IPS-15b (cell line): ENCODE data around the gene TRAF3.
"Not testable (repeated sequence)": the region's sequence is repeated elsewhere in the genome, so short reads cannot be mapped to it uniquely, and the experiment has no call there.

Experiments used
- H3K27me3 ChIP-seq: one replicate; pipeline ENCODE4 v1.6.1; 2013; ENCODE audit warnings: low read length; ENCODE audit not compliant: control insufficient read depth, insufficient read depth
- H3K36me3 ChIP-seq: one replicate; pipeline ENCODE4 v1.6.1; 2013; ENCODE audit warnings: low read length; ENCODE audit not compliant: control insufficient read depth, insufficient read depth
- H3K4me1 ChIP-seq: one replicate; pipeline ENCODE4 v1.6.1; 2013; ENCODE audit warnings: mild to moderate bottlenecking, low read length; ENCODE audit not compliant: control insufficient read depth, insufficient read depth
- H3K4me3 ChIP-seq: one replicate; pipeline ENCODE4 v1.5.1; 2013; ENCODE audit warnings: low read depth, low read length
- H3K9ac ChIP-seq: one replicate; pipeline ENCODE4 v1.6.1; 2013; ENCODE audit warnings: low read depth, mild to moderate bottlenecking, low read length
- H3K9me3 ChIP-seq: one replicate; pipeline ENCODE4 v1.6.1; 2013; ENCODE audit warnings: mild to moderate bottlenecking, low read length; ENCODE audit not compliant: control insufficient read depth, insufficient read depth

TRAF3 gene

GRCh38 chr14:102848830-102849525, 71.7 kb downstream of the TRAF3 start:
- Histone ChIP-seq H3K9me3 (no peaks in the 10 kb centered on the region), H3K9ac (no peak overlapping the region), H3K4me1 (no peaks in the 10 kb centered on the region), H3K4me3 (no peak overlapping the region), H3K36me3 (no peaks in the 10 kb centered on the region), H3K27me3 (no peaks in the 10 kb centered on the region)

DNA sequence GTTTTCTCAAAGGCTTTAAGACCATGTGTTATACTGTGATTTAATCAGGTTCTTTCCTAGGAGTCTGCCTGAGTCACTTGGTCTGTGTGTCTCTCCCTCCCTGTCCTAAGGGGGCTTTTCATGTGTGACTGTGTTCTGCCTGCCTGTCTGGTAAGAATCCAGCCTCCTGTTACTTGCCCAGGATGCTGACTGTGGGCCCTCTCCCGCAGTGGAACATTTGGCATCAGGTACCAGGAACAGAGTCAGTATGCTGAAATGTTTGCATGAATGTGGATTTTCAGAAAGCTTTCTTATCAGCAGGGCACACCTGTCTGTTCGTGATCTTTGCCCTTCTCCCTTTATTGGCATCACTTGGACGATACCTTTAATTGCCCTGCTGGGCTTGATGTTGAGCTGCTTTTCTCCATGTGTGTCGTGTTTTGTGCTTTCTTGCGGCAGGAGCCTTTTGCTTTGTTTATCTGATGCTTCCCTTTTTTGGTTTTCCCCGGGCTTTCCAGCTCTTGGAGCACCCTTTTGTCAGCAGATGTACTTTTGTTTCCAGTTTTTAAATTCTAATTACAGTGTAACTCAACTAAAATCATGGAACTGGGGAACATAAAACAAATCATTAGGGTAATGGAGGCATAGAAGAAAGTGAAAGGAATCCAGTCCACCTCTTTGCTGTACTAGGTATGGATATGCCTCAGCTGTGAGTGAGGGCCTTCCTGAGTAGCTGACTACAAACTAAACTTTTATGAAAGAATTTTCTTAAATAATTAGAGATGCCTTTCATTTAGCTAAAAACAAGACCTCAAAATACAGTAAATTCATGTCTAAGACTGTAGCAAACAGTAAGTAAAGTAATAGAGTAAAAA, 72.5 kb downstream of the TRAF3 start:
- Histone ChIP-seq H3K9me3 (no peaks in the 10 kb centered on the region), H3K4me3 (no peak overlapping the region), H3K4me1 (no peaks in the 10 kb centered on the region), H3K36me3 (no peaks in the 10 kb centered on the region), H3K9ac (no peak overlapping the region), H3K27me3 (no peaks in the 10 kb centered on the region)

DNA sequence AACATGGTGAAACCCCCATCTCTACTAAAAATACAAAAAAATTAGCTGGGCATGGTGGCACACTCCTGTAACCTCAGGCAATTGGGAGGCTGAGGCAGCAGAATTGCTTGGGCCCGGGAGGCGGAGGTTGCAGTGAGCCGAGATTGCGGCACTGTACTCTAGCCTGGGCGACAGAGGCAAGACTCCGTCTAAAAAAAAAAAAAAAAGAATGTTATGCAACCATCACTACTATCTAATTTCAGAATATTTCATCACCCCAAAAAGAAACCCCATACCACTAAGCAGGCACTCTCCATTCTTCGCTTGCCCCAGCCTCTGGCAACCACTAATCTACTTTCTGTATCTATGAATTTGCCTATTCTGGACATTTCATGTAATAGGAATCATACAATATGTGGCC, 76.4 kb downstream of the TRAF3 start:
- no peaks in the 10 kb centered on the region for H3K9me3 ChIP-seq
- H3K36me3 ChIP-seq = no peaks in the 10 kb centered on the region
- no peak overlapping the region for H3K4me3 ChIP-seq
- no peaks in the 10 kb centered on the region for H3K4me1 ChIP-seq
- H3K27me3 ChIP-seq = no peaks in the 10 kb centered on the region
- no peak overlapping the region for H3K9ac ChIP-seq

- no peaks in the 10 kb centered on the region for H3K36me3 ChIP-seq
These were observed 76.9 kb downstream of the TRAF3 start for GRCh38 chr14:102854091-102854703.

GRCh38 chr14:102856179-102856578, 78.9 kb downstream of the TRAF3 start:
- H3K36me3 ChIP-seq = no peaks in the 10 kb centered on the region
- no peaks in the 10 kb centered on the region for H3K27me3 ChIP-seq
- H3K4me1 ChIP-seq = peaks cover 6% of the 10 kb centered on the region
- H3K9me3 ChIP-seq = no peaks in the 10 kb centered on the region
- no peak overlapping the region for H3K9ac ChIP-seq
- H3K4me3 ChIP-seq = no peak overlapping the region

More at GRCh38 chr14:102854091-102854703, 76.9 kb downstream of the TRAF3 start:
- Histone ChIP-seq H3K27me3 (no peaks in the 10 kb centered on the region), H3K4me1 (no peaks in the 10 kb centered on the region), H3K4me3 (no peak overlapping the region), H3K9me3 (no peaks in the 10 kb centered on the region), H3K9ac (no peak overlapping the region)

GRCh38 chr14:102857444-102857843, 80.2 kb downstream of the TRAF3 start:
- no peaks in the 10 kb centered on the region for H3K36me3 ChIP-seq

GRCh38 chr14:102859911-102860310, 82.7 kb downstream of the TRAF3 start:
- H3K9me3 ChIP-seq = no peaks in the 10 kb centered on the region
- H3K9ac ChIP-seq = no peak overlapping the region
- no peaks in the 10 kb centered on the region for H3K27me3 ChIP-seq
- H3K4me3 ChIP-seq = no peak overlapping the region
- H3K4me1 ChIP-seq = peaks cover 7% of the 10 kb centered on the region
- H3K36me3 ChIP-seq = no peaks in the 10 kb centered on the region

More at GRCh38 chr14:102857444-102857843, 80.2 kb downstream of the TRAF3 start:
- H3K27me3 ChIP-seq = no peaks in the 10 kb centered on the region
- H3K9me3 ChIP-seq = no peaks in the 10 kb centered on the region
- no peak overlapping the region for H3K4me3 ChIP-seq
- no peak overlapping the region for H3K9ac ChIP-seq
- peaks cover 7% of the 10 kb centered on the region for H3K4me1 ChIP-seq

DNA sequence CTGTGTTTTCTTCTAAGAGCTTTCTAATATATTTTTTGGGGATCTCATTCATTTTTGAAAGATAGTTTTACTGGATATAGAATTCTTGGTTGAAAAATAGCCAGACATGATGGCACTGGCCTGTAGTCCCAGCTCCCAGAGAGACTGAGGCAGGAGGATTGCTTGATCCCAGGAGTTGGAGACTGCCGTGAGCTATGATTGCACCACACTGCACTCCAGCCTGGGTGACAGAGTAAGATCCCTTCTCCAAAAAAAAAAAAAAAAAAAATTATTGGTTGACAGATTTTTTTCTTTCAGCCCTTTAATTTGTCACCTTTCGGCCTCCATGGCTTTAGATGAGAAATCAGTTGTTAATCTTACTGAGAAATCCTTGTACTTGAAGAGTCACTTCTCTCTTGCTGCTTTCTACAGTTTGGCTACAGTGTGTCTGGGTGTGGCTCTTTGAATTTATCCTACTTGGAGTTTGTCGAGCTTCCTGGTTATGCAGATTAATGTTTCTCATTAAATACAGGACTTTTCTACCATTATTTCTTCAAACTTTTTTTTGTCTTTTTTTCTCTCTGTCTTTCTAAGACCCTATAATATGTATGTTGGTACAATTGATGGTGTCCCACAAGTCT, 85.0 kb downstream of the TRAF3 start:
- Histone ChIP-seq H3K27me3 (no peaks in the 10 kb centered on the region), H3K9ac (no peak overlapping the region), H3K9me3 (no peaks in the 10 kb centered on the region), H3K36me3 (no peaks in the 10 kb centered on the region), H3K4me1 (peaks cover 7% of the 10 kb centered on the region), H3K4me3 (no peak overlapping the region)

- no peaks in the 10 kb centered on the region for H3K9me3 ChIP-seq
- H3K4me1 ChIP-seq = peaks cover 7% of the 10 kb centered on the region
- H3K36me3 ChIP-seq = no peaks in the 10 kb centered on the region
- H3K4me3 ChIP-seq = no peak overlapping the region
- H3K9ac ChIP-seq = no peak overlapping the region
- no peaks in the 10 kb centered on the region for H3K27me3 ChIP-seq
These were observed 86.1 kb downstream of the TRAF3 start for GRCh38 chr14:102863381-102863780.

DNA sequence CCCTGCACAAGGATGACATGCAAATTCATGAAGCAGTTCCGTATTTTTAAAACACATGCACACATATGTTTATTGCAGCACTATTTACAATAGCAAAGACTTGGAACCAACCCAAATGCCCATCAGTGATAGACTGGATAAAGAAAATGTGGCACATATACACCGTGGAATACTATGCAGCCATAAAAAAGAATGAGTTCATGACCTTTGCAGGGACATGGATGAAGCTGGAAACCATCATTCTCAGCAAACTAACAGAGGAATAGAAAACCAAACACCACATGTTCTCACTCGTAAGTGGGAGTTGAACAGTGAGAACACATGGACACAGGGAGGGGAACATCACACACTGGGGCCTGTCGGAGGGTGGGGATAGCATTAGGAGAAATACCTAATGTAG, 88.7 kb downstream of the TRAF3 start:
- not testable (repeated sequence) for H3K9ac ChIP-seq, H3K36me3 ChIP-seq, H3K27me3 ChIP-seq, H3K9me3 ChIP-seq, H3K4me1 ChIP-seq, H3K4me3 ChIP-seq

- no peaks in the 10 kb centered on the region for H3K9me3 ChIP-seq
- no peaks in the 10 kb centered on the region for H3K27me3 ChIP-seq
- H3K36me3 ChIP-seq = peaks cover 7% of the 10 kb centered on the region
- no peak overlapping the region for H3K9ac ChIP-seq
- no peaks in the 10 kb centered on the region for H3K4me1 ChIP-seq
- H3K4me3 ChIP-seq = no peak overlapping the region
These were observed 89.9 kb downstream of the TRAF3 start for GRCh38 chr14:102866982-102867761.
